H9 (cell line): ENCODE measurements around the gene MED12. TPM values are rescaled to one million over a fixed set of nuclear protein-coding genes. Genes with fewer than 3 reads are reported as not detected.

Experiments
- DNase-seq: peaks from one replicate; pipeline ENCODE4 v3.0.0-alpha.2; 2017
- H2AFZ ChIP-seq: one replicate; pipeline ENCODE4 v1.6.1; 2013; ENCODE audit warnings: mild to moderate bottlenecking, low read length, control low read depth, moderate library complexity
- H2AK5ac ChIP-seq: 2 replicates; pipeline ENCODE4 v1.6.1; 2013; ENCODE audit warnings: low read length, control low read depth, mixed read lengths; ENCODE audit not compliant: insufficient read length
- H2BK120ac ChIP-seq: one replicate; pipeline ENCODE4 v1.6.1; 2013; ENCODE audit warnings: low read depth, mild to moderate bottlenecking, low read length, control low read depth, inconsistent platforms; ENCODE audit not compliant: poor library complexity, severe bottlenecking
- H2BK12ac ChIP-seq: 2 replicates; pipeline ENCODE4 v1.6.1; 2013; ENCODE audit warnings: low read length, control low read depth, mixed read lengths, low read depth; ENCODE audit not compliant: insufficient read length
- H2BK15ac ChIP-seq: 2 replicates; pipeline ENCODE4 v1.6.1; 2013; ENCODE audit warnings: low read depth, low read length, control low read depth
- H2BK20ac ChIP-seq: one replicate; pipeline ENCODE4 v1.6.1; 2013; ENCODE audit warnings: low read depth, mild to moderate bottlenecking, low read length, control low read depth, inconsistent platforms; ENCODE audit not compliant: poor library complexity, severe bottlenecking
- H2BK5ac ChIP-seq: 2 replicates; pipeline ENCODE4 v1.6.1; 2013; ENCODE audit warnings: low read length, control low read depth, mixed read lengths; ENCODE audit not compliant: insufficient read length
- H3K14ac ChIP-seq: 2 replicates; pipeline ENCODE4 v1.6.1; 2013; ENCODE audit warnings: low read length, control low read depth; ENCODE audit not compliant: insufficient read depth
- H3K18ac ChIP-seq: 2 replicates; pipeline ENCODE4 v1.6.1; 2013; ENCODE audit warnings: low read depth, mild to moderate bottlenecking, mixed read lengths, low read length, control low read depth; ENCODE audit not compliant: insufficient read length
- H3K23ac ChIP-seq: 2 replicates; pipeline ENCODE4 v1.6.1; 2013; ENCODE audit warnings: low read length, control low read depth, mixed read lengths, low read depth; ENCODE audit not compliant: insufficient read length
- H3K23me2 ChIP-seq: 2 replicates; pipeline ENCODE4 v1.6.1; 2013; ENCODE audit warnings: low read depth, mild to moderate bottlenecking, mixed read lengths, low read length, control low read depth; ENCODE audit not compliant: insufficient read length, poor library complexity, severe bottlenecking
- H3K27ac ChIP-seq: 2 replicates; pipeline ENCODE4 v1.5.1; 2013; ENCODE audit warnings: low read length, control low read depth, mixed read lengths, low read depth; ENCODE audit not compliant: insufficient read length
- H3K27me3 ChIP-seq: 2 replicates; pipeline ENCODE4 v1.6.1; 2013; ENCODE audit warnings: low read length, control low read depth, inconsistent platforms; ENCODE audit not compliant: insufficient read depth
- H3K4ac ChIP-seq: 2 replicates; pipeline ENCODE4 v1.6.1; 2013; ENCODE audit warnings: low read depth, mild to moderate bottlenecking, control low read depth, inconsistent platforms, low read length, moderate library complexity
- H3K4me1 ChIP-seq: 2 replicates; pipeline ENCODE4 v1.6.1; 2013; ENCODE audit warnings: low read length, control low read depth, inconsistent platforms; ENCODE audit not compliant: insufficient read depth
- H3K4me2 ChIP-seq: 2 replicates; pipeline ENCODE4 v1.6.1; 2013; ENCODE audit warnings: low read length, control low read depth, mixed read lengths; ENCODE audit not compliant: insufficient read length, insufficient read depth
- H3K56ac ChIP-seq: 2 replicates; pipeline ENCODE4 v1.6.1; 2013; ENCODE audit warnings: low read depth, mild to moderate bottlenecking, mixed read lengths, low read length, control low read depth; ENCODE audit not compliant: insufficient read length
- H3K79me1 ChIP-seq: 2 replicates; pipeline ENCODE4 v1.6.1; 2013; ENCODE audit warnings: low read depth, mild to moderate bottlenecking, moderate library complexity, low read length, control low read depth, inconsistent platforms; ENCODE audit not compliant: insufficient read depth, poor library complexity, severe bottlenecking
- H3K79me2 ChIP-seq: 2 replicates; pipeline ENCODE4 v1.6.1; 2013; ENCODE audit warnings: low read length, control low read depth, inconsistent platforms; ENCODE audit not compliant: insufficient read depth
- H3K9ac ChIP-seq: 2 replicates; pipeline ENCODE4 v1.6.1; 2013; ENCODE audit warnings: low read length, control low read depth, mixed read lengths; ENCODE audit not compliant: insufficient read length; ENCODE audit errors: extremely low read depth
- H3K9me3 ChIP-seq: one replicate; pipeline ENCODE4 v1.6.1; 2013; ENCODE audit warnings: low read depth, low read length, inconsistent platforms; ENCODE audit not compliant: control insufficient read depth
- H3T11ph ChIP-seq: one replicate; pipeline ENCODE4 v1.6.1; 2013; ENCODE audit warnings: mild to moderate bottlenecking, low read length, control low read depth, inconsistent platforms
- H4K20me1 ChIP-seq: one replicate; pipeline ENCODE4 v1.6.1; 2013; ENCODE audit not compliant: control insufficient read depth, insufficient read length, insufficient read depth
- H4K5ac ChIP-seq: 2 replicates; pipeline ENCODE4 v1.6.1; 2013; ENCODE audit warnings: low read depth, mild to moderate bottlenecking, mixed read lengths, low read length, control low read depth; ENCODE audit not compliant: insufficient read length
- H4K8ac ChIP-seq: replicated peaks from 2 replicates; pipeline ENCODE4 v1.6.1; 2013; ENCODE audit warnings: low read length, control low read depth, mixed read lengths, low read depth; ENCODE audit not compliant: insufficient read length
- H4K91ac ChIP-seq: 2 replicates; pipeline ENCODE4 v1.6.1; 2013; ENCODE audit warnings: low read depth, mild to moderate bottlenecking, moderate library complexity, mixed read lengths, low read length, control low read depth; ENCODE audit not compliant: insufficient read length
- H3K27ac Mint-ChIP-seq, 3 experiments: 2 replicates in 2 of 3; 3 replicates in 1 of 3; pipeline ENCODE4 v1.8.0; 2020 to 2021; ENCODE audit warnings: mixed read lengths in 3 of 3, mild to moderate bottlenecking in 1 of 3, moderate library complexity in 1 of 3
- H3K27me3 Mint-ChIP-seq: 2 replicates; pipeline ENCODE4 v1.8.0; 2021; ENCODE audit warnings: low read depth, mild to moderate bottlenecking, moderate library complexity, mixed read lengths
- H3K36me3 Mint-ChIP-seq, 3 experiments: 2 replicates in 2 of 3; 3 replicates in 1 of 3; pipeline ENCODE4 v1.8.0; 2020 to 2021; ENCODE audit warnings: low read depth in 3 of 3, mixed read lengths in 3 of 3; ENCODE audit not compliant: insufficient read depth in 1 of 3
- H3K4me1 Mint-ChIP-seq, 2 experiments: 2 replicates each; pipeline ENCODE4 v1.8.0; 2020; ENCODE audit warnings: mixed read lengths in 2 of 2
- H3K4me3 Mint-ChIP-seq, 2 experiments: 2 replicates in 1 of 2; 3 replicates in 1 of 2; pipeline ENCODE4 v1.8.0; 2020 to 2021; ENCODE audit warnings: mild to moderate bottlenecking in 2 of 2, mixed read lengths in 2 of 2, moderate library complexity in 1 of 2
- H3K9me3 Mint-ChIP-seq, 2 experiments: 2 replicates in 1 of 2; 3 replicates in 1 of 2; pipeline ENCODE4 v1.8.0; 2020; ENCODE audit warnings: mild to moderate bottlenecking in 2 of 2, mixed read lengths in 2 of 2, moderate library complexity in 1 of 2
- WGBS: extraction: QIAGEN DNeasy Blood & Tissue Kit; methylation state at CpG from one replicate; pipeline ENCODE4 v1.1.7; 2013; ENCODE audit warnings: missing lambda C conversion rate, low lambda C conversion rate, mixed read lengths; ENCODE audit not compliant: insufficient read length; ENCODE audit errors: extremely low coverage; 5-methylcytosine and 5-hydroxymethylcytosine counted together
- total RNA-seq: library from RNA; stranded (reverse); gene quantifications from 2 replicates; pipeline ENCODE4 v1.2.1, GENCODE V29; 2021
- TF ChIP-seq, protein P1 (sequence below): fragments of 200-600 bp; sonication (generic); conservative IDR thresholded peaks from 3 replicates; pipeline ENCODE4 v1.8.0; 2021; ENCODE audit warnings: antibody characterized with exemption, mild to moderate bottlenecking

Gene MED12
- total RNA-seq, 1 experiment from 2014 or later: 33.0 TPM

DNA sequence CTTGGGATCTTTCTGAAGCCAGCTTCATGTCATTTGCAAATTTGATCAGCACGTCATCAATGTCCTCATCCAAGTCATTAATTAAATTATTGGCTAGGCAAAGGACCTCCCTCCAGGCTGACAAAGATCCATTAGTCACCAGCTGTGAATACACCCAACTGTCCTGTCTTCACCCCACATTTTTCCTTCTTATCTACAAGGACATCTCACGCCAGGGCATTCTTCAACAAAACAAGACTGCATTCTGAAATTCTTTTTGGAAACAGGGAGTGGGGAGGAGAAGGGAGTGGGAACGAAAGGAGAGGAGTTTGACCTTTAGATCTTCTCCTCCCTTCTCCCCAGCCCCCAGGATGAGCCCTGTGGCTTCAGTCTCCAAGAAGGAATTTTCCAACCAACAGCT lies 58.9 kb downstream of the MED12 start:
- Histone ChIP-seq H2AFZ (no peak overlapping the region), H2BK12ac (no peak overlapping the region), H2BK120ac (no peak overlapping the region), H3K18ac (no peak overlapping the region), H4K20me1 (no peaks in the 10 kb centered on the region), H2BK5ac (no peak overlapping the region), H4K8ac (no peak overlapping the region), H3K27ac (no peak overlapping the region), H3K79me1 (no peaks in the 10 kb centered on the region), H3K4me1 (no peaks in the 10 kb centered on the region), H3K9ac (no peak overlapping the region), H3K4ac (no peak overlapping the region), H3T11ph (no peak overlapping the region), H3K23me2 (peaks cover 5% of the 10 kb centered on the region), H3K56ac (no peak overlapping the region), H3K79me2 (no peaks in the 10 kb centered on the region), H3K9me3 (peaks cover 29% of the 10 kb centered on the region), H3K27me3 (no peaks in the 10 kb centered on the region), H3K4me2 (no peak overlapping the region), H2BK20ac (no peak overlapping the region), H3K23ac (no peak overlapping the region), H2BK15ac (no peak overlapping the region), H4K5ac (no peak overlapping the region), H4K91ac (no peak overlapping the region), H3K14ac (no peak overlapping the region), H2AK5ac (no peak overlapping the region)
- Mint-ChIP-seq H3K27me3 (peaks cover 2% of the 10 kb centered on the region), H3K4me3 (no peak overlapping the region; a peak in 1 of 5 replicates), H3K4me1 (peaks cover 2% of the 10 kb centered on the region in 2 experiments; a peak in 2 of 4 replicates), H3K36me3 (peaks cover 11% of the 10 kb centered on the region in 3 experiments), H3K9me3 (peaks cover 58 to 67% of the 10 kb centered on the region in 2 experiments), H3K27ac (no peak overlapping the region)
- WGBS: no CpG with 5 or more reads among the region's 3 CpGs
- no peak for DNase-seq
- TF ChIP-seq, protein P1, sequence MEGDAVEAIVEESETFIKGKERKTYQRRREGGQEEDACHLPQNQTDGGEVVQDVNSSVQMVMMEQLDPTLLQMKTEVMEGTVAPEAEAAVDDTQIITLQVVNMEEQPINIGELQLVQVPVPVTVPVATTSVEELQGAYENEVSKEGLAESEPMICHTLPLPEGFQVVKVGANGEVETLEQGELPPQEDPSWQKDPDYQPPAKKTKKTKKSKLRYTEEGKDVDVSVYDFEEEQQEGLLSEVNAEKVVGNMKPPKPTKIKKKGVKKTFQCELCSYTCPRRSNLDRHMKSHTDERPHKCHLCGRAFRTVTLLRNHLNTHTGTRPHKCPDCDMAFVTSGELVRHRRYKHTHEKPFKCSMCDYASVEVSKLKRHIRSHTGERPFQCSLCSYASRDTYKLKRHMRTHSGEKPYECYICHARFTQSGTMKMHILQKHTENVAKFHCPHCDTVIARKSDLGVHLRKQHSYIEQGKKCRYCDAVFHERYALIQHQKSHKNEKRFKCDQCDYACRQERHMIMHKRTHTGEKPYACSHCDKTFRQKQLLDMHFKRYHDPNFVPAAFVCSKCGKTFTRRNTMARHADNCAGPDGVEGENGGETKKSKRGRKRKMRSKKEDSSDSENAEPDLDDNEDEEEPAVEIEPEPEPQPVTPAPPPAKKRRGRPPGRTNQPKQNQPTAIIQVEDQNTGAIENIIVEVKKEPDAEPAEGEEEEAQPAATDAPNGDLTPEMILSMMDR: no peak
